Vagina (tissue), 2 donors: ENCODE data around the gene DERL3.
"Not testable (repeated sequence)": the region's sequence is repeated elsewhere in the genome, so short reads cannot be mapped to it uniquely, and the experiment has no call there.

ENCODE experiments used
- POLR2A ChIP-seq, 2 donors: fragments of 450-650 bp; IDR thresholded peaks; one replicate each; pipeline ENCODE4 v1.6.1; 2017; ENCODE audit warnings: antibody characterized with exemption in 2 of 2, mild to moderate bottlenecking in 2 of 2, moderate library complexity in 2 of 2
- TF ChIP-seq, protein P1 (sequence below), 3 experiments: fragments of 450-650 bp in 2 of 3; fragments of 200-600 bp in 1 of 3; sonication (generic) in 1 of 3; IDR thresholded peaks; one replicate each; pipeline ENCODE4 v1.5.1; 2017 to 2019; ENCODE audit warnings: antibody characterized with exemption in 3 of 3, mild to moderate bottlenecking in 2 of 3, moderate library complexity in 2 of 3

DNA sequence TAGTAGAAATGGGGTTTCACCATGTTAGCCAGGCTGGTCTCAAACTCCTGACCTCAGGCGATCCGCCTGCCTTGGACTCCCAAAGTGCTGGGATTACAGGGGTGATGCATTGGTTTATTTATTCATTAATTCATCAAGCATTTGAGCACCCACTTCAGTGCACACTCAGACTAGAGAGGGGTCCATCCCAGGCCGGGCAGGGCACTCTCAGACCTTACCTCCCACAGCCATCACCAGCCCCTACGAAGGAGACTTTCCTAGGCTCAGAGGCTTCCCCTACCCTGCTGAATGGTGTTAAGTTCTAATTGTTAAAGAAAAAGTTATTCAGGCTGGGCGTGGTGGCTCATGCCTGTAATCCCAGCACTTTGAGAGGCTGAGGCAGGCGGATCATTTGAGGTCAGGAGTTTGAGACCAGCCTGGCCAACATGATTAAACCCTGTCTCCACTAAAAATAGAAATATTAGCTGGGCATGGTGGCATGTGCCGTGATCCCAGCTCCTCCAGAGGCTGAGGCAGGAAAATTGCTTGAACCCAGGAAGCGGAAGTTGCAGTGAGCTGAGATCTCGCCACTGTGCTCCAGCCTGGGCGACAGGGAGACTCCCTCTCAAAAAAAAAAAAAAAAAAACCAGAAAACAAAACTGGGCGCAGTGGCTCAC, 25.8 kb upstream of the DERL3 start:
- TF ChIP-seq, protein P1, sequence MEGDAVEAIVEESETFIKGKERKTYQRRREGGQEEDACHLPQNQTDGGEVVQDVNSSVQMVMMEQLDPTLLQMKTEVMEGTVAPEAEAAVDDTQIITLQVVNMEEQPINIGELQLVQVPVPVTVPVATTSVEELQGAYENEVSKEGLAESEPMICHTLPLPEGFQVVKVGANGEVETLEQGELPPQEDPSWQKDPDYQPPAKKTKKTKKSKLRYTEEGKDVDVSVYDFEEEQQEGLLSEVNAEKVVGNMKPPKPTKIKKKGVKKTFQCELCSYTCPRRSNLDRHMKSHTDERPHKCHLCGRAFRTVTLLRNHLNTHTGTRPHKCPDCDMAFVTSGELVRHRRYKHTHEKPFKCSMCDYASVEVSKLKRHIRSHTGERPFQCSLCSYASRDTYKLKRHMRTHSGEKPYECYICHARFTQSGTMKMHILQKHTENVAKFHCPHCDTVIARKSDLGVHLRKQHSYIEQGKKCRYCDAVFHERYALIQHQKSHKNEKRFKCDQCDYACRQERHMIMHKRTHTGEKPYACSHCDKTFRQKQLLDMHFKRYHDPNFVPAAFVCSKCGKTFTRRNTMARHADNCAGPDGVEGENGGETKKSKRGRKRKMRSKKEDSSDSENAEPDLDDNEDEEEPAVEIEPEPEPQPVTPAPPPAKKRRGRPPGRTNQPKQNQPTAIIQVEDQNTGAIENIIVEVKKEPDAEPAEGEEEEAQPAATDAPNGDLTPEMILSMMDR (IDR thresholded peaks at IDR 0.05), result not testable (repeated sequence)
- TF ChIP-seq POLR2A (IDR thresholded peaks at IDR 0.05), result not testable (repeated sequence)
